NCI-H1092 (cell line): ENCODE measurements around the gene PFKM.

ENCODE experiments used
- DNase-seq: peaks from one replicate; lab custom pipeline; 2025; lab: John Stamatoyannopoulos, UW

Gene PFKM

DNA sequence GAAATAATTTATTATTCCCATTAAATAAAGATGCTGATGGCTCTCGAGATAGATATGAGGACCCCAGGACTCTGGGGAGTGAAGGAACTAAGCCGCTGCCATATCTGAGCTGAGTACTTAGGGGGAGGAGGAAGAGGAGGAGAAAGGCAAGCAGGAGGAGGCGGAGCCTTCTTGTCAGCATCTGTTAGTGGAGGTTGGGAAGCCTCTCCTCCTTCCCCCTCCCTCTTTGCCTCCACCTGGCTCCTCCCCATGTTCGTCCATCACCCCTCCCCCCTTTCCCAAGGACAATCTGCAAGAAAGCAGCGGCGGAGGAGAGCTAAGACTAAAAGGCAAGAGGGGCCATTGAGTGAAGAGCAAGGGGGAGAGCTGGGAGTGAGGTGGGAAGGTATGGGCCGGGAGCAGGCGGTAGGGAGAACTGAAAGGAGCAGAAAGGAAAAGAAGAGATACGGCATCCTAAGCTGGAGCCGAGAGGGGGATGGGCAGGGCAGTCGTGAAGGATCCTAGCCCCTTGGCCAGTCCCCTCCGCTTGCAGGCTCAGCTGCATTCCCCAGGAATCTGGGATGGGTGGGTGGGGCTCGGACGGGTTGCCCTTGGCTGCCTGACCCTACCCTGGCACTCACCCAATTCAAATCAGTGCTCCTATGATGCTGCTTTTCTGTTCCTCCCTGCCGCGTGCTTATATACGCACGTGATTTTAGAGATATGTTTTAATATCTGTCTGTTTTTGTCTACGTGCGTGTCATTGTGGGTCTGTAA, at the start of gene PFKM:
Gene PFKM, plus strand, starts transcription at position 287 of the 756 bp plus-strand sequence. CDS start 3,411 bp downstream, outside the sequence.
- DNase-seq, result peak; percentile 83

DNA sequence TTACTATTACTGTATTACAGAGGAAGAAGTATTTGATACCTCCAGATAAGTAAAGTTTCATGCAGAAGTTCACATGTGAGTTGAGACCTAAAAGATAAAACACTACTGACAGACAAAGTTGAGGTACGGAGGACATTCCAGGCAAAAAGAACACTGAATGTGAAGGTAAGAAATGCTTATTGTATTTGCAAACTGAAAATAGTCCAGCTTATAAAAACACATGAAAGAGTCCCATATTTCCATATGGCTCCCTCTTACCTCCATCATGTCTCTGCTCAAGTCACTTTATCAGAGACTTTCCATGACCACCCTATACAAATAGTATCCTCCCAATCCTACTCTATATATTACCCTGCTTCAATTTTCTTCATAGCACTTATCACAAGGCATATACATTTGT, 49.1 kb upstream of the PFKM start:
- no peak for DNase-seq

DNA sequence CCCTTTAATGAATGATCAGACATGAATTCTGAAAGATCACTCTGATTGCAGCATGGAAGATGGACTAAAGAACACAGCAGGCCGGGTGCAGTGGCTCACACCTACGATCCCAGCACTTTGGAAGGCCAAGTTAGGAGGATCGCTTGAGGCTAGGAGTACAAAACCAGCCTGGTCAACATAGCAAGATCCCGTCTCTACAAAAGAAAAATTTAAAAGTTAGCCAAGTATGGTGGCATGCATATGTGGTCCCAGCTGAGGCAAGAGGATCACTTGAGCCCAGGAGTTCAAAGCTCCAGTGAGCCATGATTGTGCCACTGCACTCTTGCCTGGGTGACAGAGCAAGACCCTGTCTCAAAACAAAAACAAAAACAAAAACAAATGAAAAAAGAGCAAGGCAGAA, 48.4 kb upstream of the PFKM start:
- no peak for DNase-seq

DNA sequence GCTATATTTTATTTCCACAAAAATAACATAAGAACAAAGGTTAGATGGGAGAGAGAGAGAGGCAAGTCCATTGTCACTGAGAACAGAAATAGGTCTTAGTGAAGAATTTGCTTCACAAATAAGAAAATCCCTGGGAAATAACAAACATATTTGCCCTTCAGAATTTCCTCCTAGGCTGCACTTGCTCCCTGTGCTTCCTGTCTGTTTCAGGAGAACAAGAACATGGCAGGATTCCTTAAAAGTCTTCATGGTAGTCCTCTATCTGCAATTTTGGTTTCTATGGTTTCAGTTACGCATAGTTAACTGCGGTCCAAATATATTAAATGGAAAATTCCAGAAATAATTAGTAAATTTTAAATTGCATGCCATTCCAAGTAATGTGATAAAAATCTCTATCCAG, 47.4 kb upstream of the PFKM start:
- no peak for DNase-seq

DNA sequence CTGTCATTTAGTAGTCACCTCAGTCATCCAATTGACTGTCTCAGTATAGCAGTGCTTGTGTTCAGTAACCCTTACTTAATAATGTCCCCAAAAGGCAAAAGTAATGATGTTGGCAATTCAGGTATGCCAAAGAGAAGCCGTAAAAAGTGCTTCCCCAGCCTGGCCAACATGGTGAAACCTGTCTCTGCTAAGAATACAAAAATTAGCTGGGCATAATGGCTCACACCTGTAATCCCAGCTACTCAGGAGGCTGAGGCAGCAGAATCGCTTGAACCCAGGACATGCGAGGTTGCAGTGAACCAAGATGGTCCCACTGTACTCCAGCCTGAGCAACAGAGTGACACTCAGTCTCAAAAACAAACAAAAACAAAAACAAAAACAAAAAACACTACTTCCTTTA, 46.9 kb upstream of the PFKM start:
- DNase-seq, result no peak

DNA sequence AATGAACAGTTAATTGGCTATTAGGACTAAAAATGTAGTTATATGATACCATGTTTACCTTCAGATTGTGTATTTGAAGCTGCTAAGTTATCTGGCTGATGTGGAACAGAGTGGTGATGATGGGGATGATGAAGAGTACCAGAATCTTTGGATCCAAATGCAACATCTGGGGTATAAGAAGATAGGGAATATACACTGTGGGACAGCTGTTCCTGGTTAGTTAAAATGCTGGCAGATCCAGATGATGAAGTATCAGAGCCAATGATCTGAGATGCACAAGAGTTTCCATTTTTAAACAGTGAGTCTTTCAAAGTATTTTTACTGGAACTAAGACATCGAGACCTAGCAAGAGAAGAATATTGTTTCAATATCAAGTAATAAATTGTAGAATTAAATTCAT, 44.9 kb upstream of the PFKM start:
- DNase-seq, result no peak

DNA sequence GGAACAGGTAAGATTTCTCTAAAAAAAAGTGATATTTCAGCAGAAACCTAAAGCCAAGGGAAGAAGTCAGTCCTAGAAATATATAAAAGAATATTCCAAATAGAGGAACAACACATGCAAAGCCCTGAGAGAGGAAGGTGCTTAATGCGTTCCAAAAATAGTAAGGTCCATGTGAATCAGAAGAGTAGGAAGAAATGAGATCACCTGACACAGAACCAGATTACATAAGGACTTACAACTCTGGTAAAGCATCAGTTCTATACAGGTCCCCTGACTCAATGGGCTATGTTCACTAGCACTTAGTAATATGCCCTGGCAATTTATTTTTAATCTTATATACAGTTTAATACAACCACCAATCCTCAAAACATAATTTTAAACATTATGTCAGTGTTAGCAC, 43.3 kb upstream of the PFKM start:
- no peak for DNase-seq

DNA sequence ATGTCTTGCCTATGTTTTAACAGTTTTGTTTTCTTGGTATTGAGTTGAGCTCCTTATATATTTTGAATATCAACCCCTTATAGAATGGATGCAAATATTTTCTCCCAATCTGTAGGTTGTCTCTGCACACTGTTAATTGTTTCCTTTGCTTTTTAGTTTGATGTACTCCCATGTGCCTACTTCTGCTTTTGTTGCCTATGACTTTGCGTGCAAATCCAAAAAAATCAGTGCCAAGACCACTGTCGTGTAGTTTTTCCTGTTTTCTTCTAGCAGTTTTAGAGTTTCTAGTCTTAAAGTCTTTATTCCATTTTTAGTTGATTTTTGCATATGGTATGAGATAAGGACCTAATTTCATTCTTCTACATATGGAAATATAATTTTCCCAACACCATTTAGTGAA, 42.1 kb upstream of the PFKM start:
- no peak for DNase-seq

DNA sequence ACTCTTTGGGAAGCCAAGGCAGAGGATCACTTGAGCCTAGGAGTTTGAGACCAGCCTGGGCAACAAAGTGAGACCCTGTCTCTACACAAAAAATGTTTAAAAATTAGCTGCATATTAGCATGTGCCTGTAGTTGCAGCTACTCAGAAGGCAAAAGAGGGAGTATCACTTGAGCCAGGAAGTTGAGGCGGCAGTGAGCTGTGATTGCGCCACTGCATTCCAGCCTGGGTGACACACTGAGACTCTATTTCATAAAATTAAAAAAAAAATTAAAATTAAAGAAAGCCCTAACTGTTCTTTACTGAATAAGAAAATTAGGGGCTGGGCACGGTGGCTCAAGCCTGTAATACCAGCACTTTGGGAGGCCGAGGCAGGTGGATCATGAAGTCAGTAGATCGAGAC, 40.3 kb upstream of the PFKM start:
- DNase-seq, result no peak

DNA sequence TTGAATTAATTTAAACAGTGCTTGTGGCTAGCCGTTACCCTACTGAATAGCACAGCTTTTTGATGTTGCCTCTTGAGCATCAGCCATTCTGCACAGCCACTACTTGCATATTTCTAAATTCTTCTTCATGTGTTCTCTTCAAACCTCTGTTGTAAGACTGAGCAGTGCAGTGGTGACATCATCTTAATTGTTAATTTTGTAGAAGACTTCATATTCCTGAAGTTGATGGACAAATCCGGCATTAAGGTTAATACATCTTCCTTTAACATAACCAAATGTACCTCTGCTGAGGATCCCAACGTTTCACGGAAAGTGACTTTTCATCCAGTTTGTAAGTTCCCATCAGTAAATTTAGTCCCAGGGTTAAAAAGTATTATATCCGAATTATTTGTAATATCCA, 38.9 kb upstream of the PFKM start:
- DNase-seq, result no peak

DNA sequence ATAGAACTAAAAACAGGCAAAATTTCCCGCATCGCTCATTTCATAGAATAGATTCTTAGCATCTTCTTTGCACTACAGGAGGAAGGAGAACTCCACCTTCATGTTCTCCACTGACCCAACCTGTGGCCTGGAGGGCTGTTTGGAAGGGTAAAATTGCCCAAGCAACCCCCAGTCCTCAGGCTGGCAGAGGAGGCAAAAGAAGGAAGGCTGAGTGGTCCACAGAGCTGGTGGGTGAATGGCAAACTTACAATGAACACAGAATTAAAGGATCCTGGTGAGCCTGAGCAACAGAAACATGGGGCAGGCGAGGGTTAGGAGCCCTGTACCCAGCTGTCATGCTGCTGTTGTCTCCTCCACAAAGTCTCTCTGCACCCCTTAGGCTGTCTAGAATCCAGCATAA, 38.3 kb upstream of the PFKM start:
- no peak for DNase-seq

DNA sequence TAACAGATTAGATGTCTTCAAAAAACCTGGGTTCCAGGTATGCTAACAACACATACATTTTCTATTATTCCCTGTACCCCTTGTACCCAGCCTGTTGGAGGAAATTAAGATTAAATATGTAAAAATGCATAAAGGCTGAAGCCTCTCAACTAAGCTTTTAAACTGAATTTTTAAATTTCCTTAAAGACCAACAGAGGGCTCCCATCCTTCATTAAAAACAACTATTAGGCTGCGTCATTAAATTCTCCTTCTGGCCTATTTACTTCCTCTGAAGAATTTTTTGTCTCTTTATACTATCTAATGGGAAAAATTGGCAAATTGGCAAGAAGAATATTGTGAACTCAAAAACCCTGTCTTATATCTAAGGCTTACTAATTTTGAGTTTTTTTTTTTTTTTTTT, 35.1 kb upstream of the PFKM start:
- DNase-seq, result no peak

DNA sequence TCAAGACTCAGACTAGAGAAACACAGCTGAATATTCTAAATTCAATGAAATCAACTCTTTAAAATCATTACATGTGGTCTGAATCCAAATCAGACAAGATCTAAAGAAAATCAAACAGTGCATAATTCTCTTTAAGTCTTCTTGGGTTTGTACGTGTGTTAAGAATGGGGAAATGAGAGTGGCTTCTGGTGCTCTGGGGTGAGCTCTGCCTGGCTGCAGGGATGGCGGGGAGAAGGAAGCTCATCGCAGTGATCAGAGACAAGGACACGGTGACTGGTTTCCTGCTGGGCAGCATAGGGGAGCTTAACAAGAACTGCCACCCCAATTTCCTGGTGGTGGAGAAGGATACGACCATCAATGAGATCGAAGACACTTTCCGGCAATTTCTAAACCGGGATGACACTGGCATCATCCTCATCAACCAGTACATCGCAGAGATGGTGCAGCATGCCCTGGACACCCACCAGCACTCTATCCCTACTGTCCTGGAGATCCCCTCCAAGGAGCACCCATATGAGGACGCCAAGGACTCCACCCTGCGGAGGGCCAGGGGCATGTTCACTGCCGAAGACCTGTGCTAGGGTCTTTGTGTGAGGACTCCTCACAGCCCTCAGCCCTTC, 34.2 kb upstream of the PFKM start:
- no peak for DNase-seq

DNA sequence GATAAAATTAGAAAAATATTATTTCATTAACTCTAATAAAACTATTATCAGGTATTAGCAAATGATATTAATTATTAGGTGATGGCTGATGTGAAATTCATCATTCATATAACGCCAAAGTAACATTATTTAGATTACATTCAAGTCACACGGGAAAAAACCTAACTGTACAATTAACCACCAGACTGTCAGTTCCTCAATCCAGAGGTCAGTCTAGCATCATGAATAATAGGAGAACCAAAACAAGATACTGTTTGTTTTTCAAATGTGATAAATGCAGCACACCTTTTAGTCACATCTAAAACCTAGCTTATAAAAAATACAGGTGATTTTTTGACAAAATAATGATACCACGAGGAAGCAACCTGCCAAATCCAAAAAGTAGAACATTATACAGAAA, 32.8 kb upstream of the PFKM start:
- no peak for DNase-seq

DNA sequence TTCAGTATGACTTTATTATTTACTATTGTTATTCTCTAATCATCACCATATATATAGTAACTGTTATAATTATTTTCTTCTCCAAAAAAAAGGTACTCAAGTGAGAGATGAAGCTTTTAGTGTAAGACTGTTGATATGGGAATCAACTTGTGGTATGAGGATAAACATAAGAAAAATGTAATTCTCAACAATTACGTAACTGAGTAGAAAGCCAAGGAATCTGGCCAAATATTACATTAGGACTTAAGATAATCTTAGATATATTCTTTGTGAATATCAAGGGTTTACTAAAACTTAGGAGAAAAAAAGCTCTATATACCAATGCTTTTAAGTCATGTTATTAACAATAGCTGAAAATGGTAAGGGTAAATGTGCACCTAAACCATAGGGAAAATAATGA, 26.6 kb upstream of the PFKM start:
- no peak for DNase-seq

DNA sequence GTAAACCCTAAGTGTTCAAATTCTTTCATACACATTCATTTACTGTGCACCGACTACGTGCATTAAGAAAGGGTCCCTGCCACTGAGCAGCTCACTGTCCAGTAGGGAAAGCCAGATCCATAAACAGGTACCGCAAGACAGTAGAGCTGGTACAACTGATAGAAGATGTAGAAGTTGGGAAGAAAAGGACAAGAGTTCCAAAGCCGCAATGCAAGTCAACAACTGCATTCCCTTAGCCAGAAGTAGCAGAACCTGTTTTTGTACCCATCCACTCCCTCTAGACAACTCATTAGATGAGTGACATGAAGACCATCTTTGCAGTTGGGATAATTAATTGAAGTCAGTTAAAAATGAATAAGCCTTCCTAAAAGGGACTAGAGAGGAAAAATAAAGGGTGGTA, 14.6 kb upstream of the PFKM start:
- no peak for DNase-seq

DNA sequence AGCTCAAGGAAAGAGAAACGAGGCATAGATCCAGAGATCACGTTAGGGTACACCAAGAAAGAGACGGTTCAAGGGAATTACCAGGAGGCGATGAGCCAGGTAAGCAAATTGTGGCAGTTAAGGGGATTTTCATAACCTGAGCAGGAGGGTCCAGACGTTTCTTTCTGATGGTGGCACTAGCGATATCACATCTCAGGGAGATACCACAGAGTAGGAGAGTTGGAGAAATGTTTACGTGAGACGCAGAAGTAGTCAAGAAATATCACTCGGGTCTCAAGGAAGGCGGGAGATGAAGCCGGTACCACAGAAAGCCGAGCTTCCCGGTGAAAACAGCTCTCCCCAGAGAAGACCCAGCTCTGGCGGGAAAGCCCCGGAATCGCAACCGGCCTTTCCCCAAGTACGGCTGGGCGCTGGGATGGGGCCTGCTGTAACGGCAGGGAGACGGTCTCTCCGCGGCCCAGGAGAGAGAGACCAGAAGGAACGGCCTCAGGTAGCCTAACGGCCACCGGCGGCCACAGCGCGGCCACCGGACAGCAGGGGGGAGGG, 13.8 kb upstream of the PFKM start:
- DNase-seq, result peak; percentile 64

DNA sequence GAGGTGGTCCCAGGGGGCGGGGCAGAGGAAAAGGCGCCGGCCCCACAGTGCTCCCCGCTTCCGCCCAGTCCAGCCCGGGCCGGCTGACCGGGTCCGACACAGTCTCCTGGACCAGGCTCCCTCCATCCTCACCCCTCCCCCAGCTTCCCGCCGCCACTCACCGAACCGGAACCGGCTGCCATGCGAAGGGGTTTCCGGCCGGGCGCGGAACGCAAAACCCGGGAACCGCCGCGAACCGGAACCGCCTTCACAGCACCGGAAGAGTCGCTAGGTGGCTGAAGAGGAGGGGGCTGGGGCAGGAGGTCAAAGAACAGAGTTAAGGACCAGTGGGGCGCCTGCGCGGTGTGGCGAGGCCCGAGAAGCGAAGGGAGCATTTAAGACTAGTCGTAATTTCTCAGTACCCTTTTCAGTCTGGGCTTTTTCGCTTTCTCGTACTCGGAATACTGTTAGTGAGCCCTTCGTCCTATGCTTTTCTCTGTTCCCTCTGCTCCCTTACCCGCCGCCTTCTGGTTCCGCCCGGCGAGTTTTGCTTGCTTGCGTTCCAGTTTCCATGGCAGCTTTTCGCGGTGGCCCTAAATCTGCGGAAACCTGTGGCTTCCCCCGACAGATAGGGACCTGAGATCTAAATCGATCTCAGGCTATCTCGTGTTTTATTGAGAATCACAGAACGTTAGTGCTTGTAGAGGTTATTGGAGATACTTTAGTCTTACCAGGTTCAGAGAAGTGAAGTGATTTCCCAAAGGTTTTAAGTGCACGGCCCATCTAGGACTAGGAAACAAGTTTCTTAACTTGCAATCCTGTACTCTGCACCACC, 13.1 kb upstream of the PFKM start, which contains the start of gene SENP1:
Gene SENP1, minus strand, starts transcription at position 213 of the 814 bp plus-strand sequence. CDS start 4,607 bp downstream, outside the sequence.
- DNase-seq, result peak; percentile 95

DNA sequence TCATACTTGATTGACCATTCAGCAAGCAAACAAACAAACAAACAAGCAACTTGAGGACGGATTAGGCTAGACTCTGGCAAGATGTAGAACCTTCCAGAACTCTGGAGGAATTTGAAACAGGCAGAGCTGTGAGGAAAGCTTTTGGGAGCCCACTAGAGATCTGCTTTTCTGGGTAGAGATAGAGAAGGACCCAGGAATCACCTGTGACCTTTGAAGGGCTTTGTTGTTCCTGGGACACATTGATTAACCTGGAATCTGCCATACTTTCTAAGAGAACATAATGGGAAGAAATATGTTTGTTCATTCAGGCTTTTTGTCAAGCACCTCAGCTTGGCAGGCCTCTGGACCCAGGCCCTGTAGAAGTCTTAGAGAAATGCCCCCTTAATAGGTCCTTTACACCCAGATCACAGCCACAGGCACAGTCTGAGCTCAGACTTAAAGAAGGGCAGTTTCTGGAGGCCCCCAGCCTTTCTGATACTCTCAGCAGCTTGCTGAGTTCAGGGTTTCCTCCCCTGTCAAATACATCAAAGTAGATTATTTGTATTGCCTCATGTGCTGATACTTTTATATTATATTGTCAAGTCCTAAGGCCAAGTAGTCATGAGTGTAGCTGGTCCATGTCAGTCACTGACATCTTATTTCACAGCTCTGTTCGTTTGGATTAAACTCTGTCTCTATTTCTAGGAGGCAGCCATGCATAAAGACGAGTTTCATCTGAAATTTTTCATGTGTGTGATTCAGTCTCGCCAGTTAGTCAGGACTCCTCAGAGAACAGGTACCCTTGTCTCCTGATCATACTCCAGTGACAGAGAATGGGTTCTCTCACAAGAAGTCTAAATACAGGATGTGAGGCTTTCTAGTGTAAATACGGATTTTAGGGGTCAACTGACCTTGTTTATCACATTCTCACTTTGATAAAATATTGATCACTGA, 12.2 kb upstream of the PFKM start:
- DNase-seq, result no peak

DNA sequence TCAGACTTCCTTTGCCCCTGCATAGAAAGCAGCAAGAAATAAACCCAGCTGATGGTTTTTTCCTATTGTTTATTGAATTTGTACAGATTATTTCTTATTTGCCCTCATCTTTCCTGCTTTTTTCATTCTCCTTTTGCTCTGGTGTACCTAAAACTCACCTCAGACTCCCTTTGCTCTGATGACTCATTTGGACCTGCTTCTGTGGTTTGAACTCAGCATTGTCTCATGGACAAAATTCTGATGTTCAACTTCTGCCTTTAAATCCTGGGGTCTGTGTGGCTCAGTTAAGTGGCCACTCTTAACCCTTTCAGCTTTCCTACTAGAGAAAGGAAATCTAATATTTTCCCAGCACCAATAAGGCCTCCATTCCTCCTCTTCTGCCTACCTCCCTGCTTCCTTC, 9.7 kb upstream of the PFKM start:
- DNase-seq, result no peak

DNA sequence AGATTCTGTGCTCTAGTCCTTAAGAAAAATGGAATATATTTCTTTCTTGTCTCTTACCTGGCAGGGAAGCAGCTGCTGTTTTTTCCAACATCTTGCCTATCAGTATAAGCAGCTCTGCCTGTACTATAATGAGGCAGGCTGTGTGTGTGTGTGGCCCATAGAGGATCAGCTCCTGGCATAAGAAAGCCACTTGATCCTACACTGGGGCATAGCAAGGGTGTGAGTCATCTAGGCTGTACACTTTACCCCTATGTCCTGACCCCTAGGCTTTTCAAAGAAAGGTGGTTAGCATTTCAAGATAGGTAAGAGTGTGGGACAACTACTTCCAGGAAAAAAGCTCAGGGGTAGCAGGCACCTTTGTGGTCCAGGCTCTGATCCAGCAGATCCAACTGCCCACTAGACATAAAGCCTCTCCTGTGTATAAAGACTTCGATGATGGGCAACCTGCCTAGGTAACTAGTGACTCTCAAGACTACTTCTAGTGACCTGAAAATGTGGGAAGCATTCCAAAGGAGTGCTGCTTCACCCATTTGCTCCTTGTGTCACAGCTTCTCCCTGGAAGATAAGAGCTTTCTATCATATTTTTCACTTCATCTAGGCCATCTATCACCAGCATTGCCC, 8.4 kb upstream of the PFKM start:
- DNase-seq, result no peak
